HL-60 (cell line): ENCODE measurements around the gene RASAL2.

Experiments used
- DNase-seq, 2 experiments: peaks; one replicate each; pipeline ENCODE4 v3.0.0-alpha.2; 2010 to 2020; ENCODE audit warnings: low read depth in 1 of 2, low spot score in 1 of 2
- H3K27ac ChIP-seq: fragments of 250-450 bp; sonication (Bioruptor Pico); replicated peaks from 2 replicates; pipeline ENCODE4 v1.5.1; 2020; ENCODE audit warnings: mild to moderate bottlenecking, moderate library complexity
- H3K27me3 ChIP-seq: fragments of 250-450 bp; sonication (Bioruptor Pico); 2 replicates; pipeline ENCODE4 v1.5.1; 2021; ENCODE audit warnings: mild to moderate bottlenecking, moderate library complexity; ENCODE audit not compliant: insufficient read depth, poor library complexity, severe bottlenecking
- H3K4me3 ChIP-seq: replicated peaks from 2 replicates; pipeline ENCODE4 v1.5.1; 2011; ENCODE audit warnings: mild to moderate bottlenecking, control low read depth, low read length; ENCODE audit not compliant: insufficient read depth
- CTCF ChIP-seq: IDR thresholded peaks from one replicate; pipeline ENCODE4 v1.5.1; 2011; ENCODE audit warnings: low read length, control low read depth, inconsistent platforms; ENCODE audit not compliant: insufficient read depth
- GABPA ChIP-seq: IDR thresholded peaks from 2 replicates; pipeline ENCODE4 v1.6.1; 2012; ENCODE audit warnings: low read depth
- POLR2AphosphoS5 ChIP-seq: IDR thresholded peaks from 2 replicates; pipeline ENCODE4 v1.6.1; 2012; ENCODE audit warnings: low read depth
- SPI1 ChIP-seq: IDR thresholded peaks from 2 replicates; pipeline ENCODE4 v1.6.1; 2012; ENCODE audit warnings: low read depth, mild to moderate bottlenecking, borderline replicate concordance
- TF ChIP-seq, protein P1 (sequence below): IDR thresholded peaks from 2 replicates; pipeline ENCODE4 v1.6.1; 2012; ENCODE audit warnings: low read depth; ENCODE audit not compliant: insufficient replicate concordance

The RASAL2 gene

GRCh38 chr1:178183796-178184195 lies 89.9 kb downstream of the RASAL2 start:
- DNase-seq = no peak
- Histone ChIP-seq H3K27ac (no peak overlapping the region), H3K4me3 (no peak overlapping the region), H3K27me3 (no peaks in the 10 kb centered on the region)
- TF ChIP-seq, protein P1, sequence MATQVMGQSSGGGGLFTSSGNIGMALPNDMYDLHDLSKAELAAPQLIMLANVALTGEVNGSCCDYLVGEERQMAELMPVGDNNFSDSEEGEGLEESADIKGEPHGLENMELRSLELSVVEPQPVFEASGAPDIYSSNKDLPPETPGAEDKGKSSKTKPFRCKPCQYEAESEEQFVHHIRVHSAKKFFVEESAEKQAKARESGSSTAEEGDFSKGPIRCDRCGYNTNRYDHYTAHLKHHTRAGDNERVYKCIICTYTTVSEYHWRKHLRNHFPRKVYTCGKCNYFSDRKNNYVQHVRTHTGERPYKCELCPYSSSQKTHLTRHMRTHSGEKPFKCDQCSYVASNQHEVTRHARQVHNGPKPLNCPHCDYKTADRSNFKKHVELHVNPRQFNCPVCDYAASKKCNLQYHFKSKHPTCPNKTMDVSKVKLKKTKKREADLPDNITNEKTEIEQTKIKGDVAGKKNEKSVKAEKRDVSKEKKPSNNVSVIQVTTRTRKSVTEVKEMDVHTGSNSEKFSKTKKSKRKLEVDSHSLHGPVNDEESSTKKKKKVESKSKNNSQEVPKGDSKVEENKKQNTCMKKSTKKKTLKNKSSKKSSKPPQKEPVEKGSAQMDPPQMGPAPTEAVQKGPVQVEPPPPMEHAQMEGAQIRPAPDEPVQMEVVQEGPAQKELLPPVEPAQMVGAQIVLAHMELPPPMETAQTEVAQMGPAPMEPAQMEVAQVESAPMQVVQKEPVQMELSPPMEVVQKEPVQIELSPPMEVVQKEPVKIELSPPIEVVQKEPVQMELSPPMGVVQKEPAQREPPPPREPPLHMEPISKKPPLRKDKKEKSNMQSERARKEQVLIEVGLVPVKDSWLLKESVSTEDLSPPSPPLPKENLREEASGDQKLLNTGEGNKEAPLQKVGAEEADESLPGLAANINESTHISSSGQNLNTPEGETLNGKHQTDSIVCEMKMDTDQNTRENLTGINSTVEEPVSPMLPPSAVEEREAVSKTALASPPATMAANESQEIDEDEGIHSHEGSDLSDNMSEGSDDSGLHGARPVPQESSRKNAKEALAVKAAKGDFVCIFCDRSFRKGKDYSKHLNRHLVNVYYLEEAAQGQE = no peak
- TF ChIP-seq CTCF (no peak), POLR2AphosphoS5 (no peak), SPI1 (no peak), GABPA (no peak)

- no peak for DNase-seq
Observed at GRCh38 chr1:178188306-178188705, 94.4 kb downstream of the RASAL2 start.

GRCh38 chr1:178189814-178190213 lies 95.9 kb downstream of the RASAL2 start:
- DNase-seq = peak; percentile 8 to 57
- Histone ChIP-seq H3K27me3 (no peaks in the 10 kb centered on the region), H3K27ac (no peak overlapping the region), H3K4me3 (no peak overlapping the region)
- TF ChIP-seq GABPA (no peak), CTCF (peak; percentile 65), POLR2AphosphoS5 (no peak), SPI1 (no peak)
- TF ChIP-seq, protein P1 = no peak

More at GRCh38 chr1:178188306-178188705, 94.4 kb downstream of the RASAL2 start:
- Histone ChIP-seq H3K27me3 (no peaks in the 10 kb centered on the region), H3K27ac (no peak overlapping the region), H3K4me3 (no peak overlapping the region)
- TF ChIP-seq CTCF = no peak
- TF ChIP-seq POLR2AphosphoS5 = no peak
- no peak for TF ChIP-seq GABPA
- no peak for TF ChIP-seq SPI1
- TF ChIP-seq, protein P1 = no peak
